NCI-H2227 treated with DMSO at 0.1 percent for 48 hours (cell line): ENCODE results near the gene DLX2.
"Not testable (repeated sequence)": the region's sequence is repeated elsewhere in the genome, so short reads cannot be mapped to it uniquely, and the experiment has no call there.

ENCODE experiments used
- DNase-seq: peaks from one replicate; lab custom pipeline; 2025; lab: John Stamatoyannopoulos, UW

Gene DLX2

GRCh38 chr2:172083628-172084394 is 18.9 kb downstream of the DLX2 start:
- no peak for DNase-seq

DNA sequence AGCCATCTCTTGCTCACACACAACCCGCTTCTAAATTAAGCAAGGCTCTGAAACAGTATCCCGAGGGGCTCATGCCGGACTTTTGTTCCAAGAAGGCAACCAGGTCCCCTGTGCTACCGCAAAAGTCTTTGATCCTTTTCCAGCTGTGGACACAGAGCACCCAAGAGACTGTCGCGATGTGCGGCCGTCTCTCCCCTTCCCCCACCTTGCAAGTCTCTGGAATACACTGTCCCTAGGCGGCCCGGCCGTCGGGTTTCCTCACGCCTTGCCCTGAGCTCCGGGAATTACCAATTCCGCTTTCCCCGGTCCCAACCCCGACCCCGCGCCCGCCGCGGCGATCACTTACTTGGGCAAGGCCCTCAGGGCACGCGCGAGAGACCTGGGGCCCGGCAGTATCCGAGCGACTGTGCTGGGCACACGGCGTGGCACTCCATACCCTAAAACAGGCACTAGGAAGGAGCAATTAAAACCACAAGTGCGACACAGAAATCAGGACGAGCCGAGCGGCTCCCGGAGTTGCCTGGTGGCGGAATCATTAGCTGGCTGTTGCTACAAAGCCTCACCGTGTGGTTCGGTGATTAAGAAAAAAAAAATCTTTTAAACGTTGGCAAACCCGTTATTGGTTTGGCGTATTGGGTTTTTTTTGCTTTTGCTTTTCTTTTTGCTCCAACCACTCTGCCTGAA is 19.6 kb downstream of the DLX2 start:
- DNase-seq: no peak

DNA sequence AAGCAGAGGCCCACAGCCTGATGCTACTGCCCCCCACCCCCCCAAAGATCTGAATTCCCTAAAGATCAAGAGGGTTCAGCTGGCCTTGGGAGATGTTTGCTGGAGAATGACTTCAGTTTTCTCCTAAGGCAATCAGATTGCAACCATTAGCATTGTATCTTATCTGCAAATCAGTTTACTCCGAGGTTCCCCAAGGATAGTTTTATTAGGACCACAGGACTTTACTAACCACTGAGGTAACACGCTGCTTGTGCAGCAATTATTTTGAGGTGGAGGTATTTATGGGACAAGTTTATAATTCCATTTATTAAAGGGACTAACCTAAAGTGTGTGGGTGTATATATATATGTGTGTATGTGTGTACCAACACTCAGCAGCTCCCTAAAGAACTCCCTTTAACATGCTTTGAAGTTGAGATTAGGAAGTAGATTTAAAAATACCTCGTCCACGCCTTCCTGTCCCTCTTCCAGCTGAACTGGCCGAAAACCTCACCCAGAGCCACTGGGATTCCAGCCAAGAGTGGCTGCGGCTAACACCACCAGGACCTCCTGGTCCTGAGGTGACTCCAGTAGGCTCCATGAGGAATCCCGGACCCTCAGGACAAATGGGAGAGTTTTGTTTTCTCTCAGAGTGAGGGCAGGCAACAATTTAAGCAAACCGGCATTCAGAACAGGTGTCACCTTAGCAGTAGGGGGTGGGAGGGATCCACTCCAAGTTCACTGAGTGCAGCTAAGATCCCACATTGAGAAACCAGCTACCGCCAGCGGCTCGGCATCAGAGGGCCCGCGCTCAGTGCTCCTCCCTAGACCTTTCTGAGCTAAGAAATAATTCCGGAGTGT is 20.4 kb downstream of the DLX2 start:
- no peak for DNase-seq

DNA sequence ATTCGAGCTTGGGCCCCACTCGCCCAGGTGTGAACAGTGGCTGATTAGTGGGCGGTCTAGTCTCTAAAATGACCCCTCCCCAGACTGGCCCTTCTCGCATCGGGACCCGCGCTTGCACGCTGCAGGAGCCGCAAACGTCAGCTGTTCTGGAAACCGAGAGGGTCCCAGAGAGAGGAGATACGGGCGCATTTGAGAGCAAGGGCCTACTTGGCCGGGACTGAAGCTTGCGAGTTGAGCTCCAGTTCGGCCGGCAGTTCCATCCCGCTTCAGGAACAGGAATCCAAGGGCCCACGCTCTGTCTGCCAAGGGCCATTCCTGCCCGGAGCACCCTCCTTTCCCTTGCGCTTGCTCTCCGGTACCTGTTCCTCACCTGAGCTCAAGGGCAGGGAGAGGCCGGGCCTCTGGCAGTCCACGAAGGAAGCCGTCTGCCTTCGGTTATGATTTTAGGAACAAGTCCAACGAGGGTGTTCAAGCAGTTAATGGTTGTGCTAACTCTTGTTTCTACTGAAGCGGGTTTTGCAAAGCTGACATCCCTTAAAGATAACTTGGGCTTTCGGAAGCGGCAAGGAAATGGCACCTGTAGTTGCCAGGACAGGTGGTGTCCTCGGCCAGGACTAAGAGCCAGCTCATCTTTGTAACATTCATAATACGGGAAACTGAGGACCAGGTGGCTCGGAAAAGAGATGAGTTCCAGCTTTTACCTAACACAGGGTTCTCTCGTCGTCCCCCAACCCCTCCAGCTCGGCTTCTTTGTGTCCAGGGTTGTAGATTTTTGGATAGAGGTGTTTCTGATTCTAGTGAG is 21.3 kb downstream of the DLX2 start:
- no peak for DNase-seq

DNA sequence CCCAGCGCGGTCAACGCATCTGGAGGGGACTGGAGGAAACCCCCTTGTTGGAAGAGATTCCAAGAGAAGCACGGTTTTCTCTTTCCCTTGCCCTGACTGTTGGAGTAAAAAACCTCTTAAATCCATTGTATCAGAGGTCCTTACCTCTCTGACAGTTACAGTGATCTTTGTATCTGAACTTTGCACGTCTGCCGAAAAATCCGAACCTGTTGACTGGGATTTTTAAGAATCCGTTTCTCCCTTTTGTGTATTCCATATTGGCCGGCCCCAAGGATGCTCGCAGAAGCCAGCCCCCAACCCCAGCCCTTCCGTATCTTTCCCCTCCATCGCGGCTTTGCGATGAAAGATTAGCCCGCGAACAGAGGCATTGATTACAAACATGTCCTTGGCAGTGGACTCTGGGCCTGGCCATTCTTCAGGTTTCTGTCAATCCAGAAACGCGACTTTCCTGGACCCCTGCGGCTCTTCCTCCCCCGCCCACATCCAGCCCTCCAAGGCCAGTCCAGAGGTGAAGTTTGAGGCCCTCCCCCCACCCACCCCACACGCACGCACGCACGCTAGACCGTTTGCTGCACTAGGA is 22.0 kb downstream of the DLX2 start:
- DNase-seq: no peak

DNA sequence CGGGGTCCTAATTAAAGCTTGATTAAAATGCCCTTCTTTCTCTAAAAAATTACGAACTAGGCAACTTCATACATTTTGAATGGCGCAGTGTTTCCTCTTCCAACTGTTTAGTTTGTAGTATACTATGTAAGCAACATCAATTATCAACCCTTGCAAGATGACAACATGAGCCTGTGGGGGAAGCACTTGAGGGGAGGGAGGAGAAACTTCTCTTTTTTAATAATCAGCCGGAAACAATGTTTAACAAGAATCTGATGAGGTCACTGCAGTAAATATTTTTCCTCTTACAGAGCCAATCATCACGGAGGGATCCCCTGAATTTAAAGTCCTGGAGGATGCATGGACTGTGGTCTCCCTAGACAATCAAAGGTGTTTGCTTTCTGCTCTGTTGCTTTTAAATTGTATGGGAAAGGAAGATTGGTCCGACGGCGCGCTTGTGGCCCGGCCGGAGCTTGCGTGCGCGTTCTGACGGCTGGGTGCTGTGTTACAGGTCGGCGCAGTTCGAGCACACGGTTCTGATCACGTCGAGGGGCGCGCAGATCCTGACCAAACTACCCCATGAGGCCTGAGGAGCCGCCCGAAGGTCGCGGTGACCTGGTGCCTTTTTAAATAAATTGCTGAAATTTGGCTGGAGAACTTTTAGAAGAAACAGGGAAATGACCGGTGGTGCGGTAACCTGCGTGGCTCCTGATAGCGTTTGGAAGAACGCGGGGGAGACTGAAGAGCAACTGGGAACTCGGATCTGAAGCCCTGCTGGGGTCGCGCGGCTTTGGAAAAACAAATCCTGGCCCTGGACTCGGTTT is 22.7 kb downstream of the DLX2 start:
- DNase-seq: no peak

GRCh38 chr2:172079416-172079815 is 23.3 kb downstream of the DLX2 start:
- DNase-seq: no peak

DNA sequence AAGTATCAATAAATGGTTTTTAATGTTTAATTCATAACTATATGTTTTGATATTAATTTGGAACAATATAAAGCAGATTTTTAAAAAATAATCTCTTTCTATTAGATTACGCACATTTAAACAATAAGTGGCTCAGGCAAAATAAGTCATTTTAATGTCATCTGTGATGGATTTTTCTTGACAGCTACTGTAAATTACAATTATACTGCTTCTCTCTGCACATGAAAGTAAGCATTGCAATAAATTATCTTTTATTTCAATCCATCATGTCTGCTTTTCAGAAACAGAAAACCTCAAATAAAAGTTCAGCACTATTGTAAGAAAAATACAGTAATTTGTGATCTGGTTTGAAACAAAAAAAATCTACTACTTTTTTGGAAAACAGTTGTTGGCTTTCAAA is 28.4 kb downstream of the DLX2 start:
- no peak for DNase-seq

DNA sequence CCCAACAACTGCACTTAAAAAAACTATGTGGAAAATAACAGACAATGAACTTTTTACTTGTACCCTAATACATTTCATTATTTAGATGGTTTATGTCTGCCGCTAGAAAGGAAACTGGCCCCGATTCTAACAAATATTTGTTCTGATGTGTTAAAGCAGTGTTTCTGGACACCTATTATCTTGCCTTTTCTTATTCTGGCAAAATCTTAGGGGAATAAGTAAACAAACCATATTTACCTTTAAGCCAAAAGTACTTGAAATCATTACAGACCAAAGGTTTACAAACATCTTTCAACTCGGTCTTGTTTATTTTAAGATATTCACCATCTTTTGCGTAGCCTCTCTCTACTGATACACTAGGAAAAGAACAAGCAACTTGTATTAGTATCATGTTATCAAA is 29.2 kb downstream of the DLX2 start:
- no peak for DNase-seq

GRCh38 chr2:172072706-172073105 is 30.0 kb downstream of the DLX2 start:
- DNase-seq: peak; percentile 100

DNA sequence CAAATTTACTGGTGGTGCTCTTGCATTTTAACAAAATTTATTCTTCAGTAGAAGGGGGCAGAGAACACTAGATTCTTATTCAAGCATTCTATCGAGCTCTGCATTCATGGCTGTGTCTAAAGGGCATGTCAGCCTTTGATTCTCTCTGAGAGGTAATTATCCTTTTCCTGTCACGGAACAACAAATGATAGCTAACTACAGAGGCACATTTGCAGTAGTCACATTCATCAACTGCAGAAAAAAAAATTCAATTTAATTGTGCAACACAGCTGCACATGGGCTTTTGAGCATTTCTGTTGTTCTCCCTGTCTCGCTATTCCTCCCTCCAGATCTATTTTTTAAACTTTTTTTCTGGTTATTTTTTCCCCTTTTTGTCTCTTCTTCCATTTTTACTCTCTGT is 30.4 kb downstream of the DLX2 start:
- DNase-seq: no peak

- DNase-seq: no peak
These were observed 31.8 kb downstream of the DLX2 start for GRCh38 chr2:172070936-172071335.

- DNase-seq: not testable (repeated sequence)
These were observed 34.8 kb downstream of the DLX2 start for GRCh38 chr2:172067905-172068304.

- peak; percentile 100 for DNase-seq
These were observed 36.3 kb downstream of the DLX2 start for GRCh38 chr2:172066394-172066886.

- DNase-seq: no peak
These were observed 37.6 kb downstream of the DLX2 start for GRCh38 chr2:172065111-172065510.

GRCh38 chr2:172063446-172063845 is 39.3 kb downstream of the DLX2 start:
- DNase-seq: no peak

- DNase-seq: no peak
These were observed 40.2 kb downstream of the DLX2 start for GRCh38 chr2:172062402-172063004.

- not testable (repeated sequence) for DNase-seq
These were observed 42.6 kb downstream of the DLX2 start for GRCh38 chr2:172060118-172060517.

GRCh38 chr2:172058660-172059059 is 44.0 kb downstream of the DLX2 start:
- DNase-seq: no peak

DNA sequence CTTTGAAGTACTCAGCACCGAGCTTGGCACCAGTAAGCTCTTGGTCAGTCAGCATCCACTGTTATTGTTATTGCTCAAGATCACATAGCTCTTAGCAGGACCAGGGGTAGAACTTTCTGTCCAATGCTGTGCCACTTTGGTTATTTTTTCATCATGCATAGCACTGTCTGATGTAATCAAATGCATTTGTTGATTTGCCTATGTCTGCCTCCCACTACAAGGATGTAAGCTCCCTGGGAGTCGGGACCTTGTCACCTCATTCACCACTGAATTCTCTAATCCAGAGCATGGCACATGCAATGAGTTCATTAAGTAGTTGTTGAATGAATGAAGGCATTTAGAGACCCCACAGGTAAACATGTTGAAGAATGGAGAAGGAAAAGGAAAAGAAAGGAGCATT is 46.4 kb downstream of the DLX2 start:
- DNase-seq: no peak
